Gastrocnemius medialis (tissue), 4 donors: ENCODE measurements around the gene ADIPOR1. TPM values are rescaled to one million over a fixed set of nuclear protein-coding genes. Genes with fewer than 3 reads are reported as not detected.

Source experiments
- ATAC-seq, 2 donors: fragments of 150-250 bp; one replicate each; pipeline ENCODE4 v1.9.1; 2016
- DNase-seq, 2 donors: peaks; one replicate each; pipeline ENCODE4 v3.0.0-alpha.2; 2019
- H3K27ac ChIP-seq, 4 donors: fragments of 200-600 bp; sonication (generic); 1 replicate in 1 of 4; 2 replicates in 3 of 4; pipeline ENCODE4 v1.5.1; 2016 to 2018; ENCODE audit warnings: mild to moderate bottlenecking in 2 of 4, moderate library complexity in 1 of 4
- H3K27me3 ChIP-seq, 3 donors: fragments of 200-600 bp; sonication (generic) in 2 of 3; 1 replicate in 1 of 3; 2 replicates in 2 of 3; pipeline versions ENCODE4 v1.5.1 to v1.6.0; 2016 to 2019; ENCODE audit warnings: mild to moderate bottlenecking in 1 of 3, moderate library complexity in 1 of 3
- H3K36me3 ChIP-seq, 2 donors: fragments of 200-600 bp; sonication (generic) in 1 of 2; one replicate each; pipeline ENCODE4 v1.5.1; 2017 to 2018
- H3K4me1 ChIP-seq, 2 donors: fragments of 200-600 bp; sonication (generic) in 1 of 2; one replicate each; pipeline ENCODE4 v1.5.1; 2016 to 2017; ENCODE audit warnings: mild to moderate bottlenecking in 2 of 2
- H3K4me3 ChIP-seq, 4 donors: fragments of 200-600 bp; sonication (generic) in 3 of 4; 1 replicate in 1 of 4; 2 replicates in 3 of 4; pipeline ENCODE4 v1.5.1; 2016 to 2019; ENCODE audit warnings: mild to moderate bottlenecking in 2 of 4
- H3K9me3 ChIP-seq, 3 donors: fragments of 200-600 bp; sonication (generic) in 2 of 3; 1 replicate in 1 of 3; 2 replicates in 2 of 3; pipeline ENCODE4 v1.5.1; 2016 to 2019
- CTCF ChIP-seq, 5 experiments: fragments of 450-650 bp in 3 of 5; fragments of 200-600 bp in 2 of 5; sonication (generic) in 2 of 5; IDR thresholded peaks in 4 of 5; conservative IDR thresholded peaks in 1 of 5; 1 replicate in 4 of 5; 2 replicates in 1 of 5; pipeline ENCODE4 v1.5.1; 2016 to 2019; ENCODE audit warnings: antibody characterized with exemption in 5 of 5, mild to moderate bottlenecking in 3 of 5, moderate library complexity in 3 of 5
- POLR2A ChIP-seq, 2 donors: fragments of 450-650 bp; IDR thresholded peaks; one replicate each; pipeline ENCODE4 v1.6.1; 2017; ENCODE audit warnings: antibody characterized with exemption in 2 of 2, mild to moderate bottlenecking in 2 of 2, moderate library complexity in 2 of 2
- in situ Hi-C, 4 donors: fragments of 200-750 bp; cut with MboI; loops; one replicate each; pipeline versions ENCODE4 v1.15.0 to v1.8.0; 2017; ENCODE audit warnings: low sequenced_read_pairs in 4 of 4
- intact Hi-C: fragments of 100-400 bp; cut with DNase I; formaldehyde crosslinking; loops from one replicate; pipeline ENCODE4 v1.15.1; 2023; ENCODE audit warnings: low total_unique reads
- total RNA-seq, 4 donors: library from RNA; depleted of rRNA; stranded (reverse); fragments of >200 nt; gene quantifications; one replicate each; pipeline versions ENCODE4 v1.1.0 to v1.2.3, GENCODE V29; 2016

The ADIPOR1 gene
- total RNA-seq, 4 donors from 2014 or later: 103 to 133 (median 119) TPM

GRCh38 chr1:202982715-202983430 lies 24.8 kb upstream of the ADIPOR1 start:
- no peaks in the 10 kb centered on the region for H3K9me3 ChIP-seq
- ATAC-seq: no peak
- no peak for DNase-seq
- in situ Hi-C loops (loop anchor here in 2 of 4 donors (25.0 kb wide), 1 partner anchor 221 kb away; no protein-coding TSS in a partner anchor), intact Hi-C loops (no loop called here)
- no peaks in the 10 kb centered on the region for H3K4me1 ChIP-seq
- H3K27ac ChIP-seq: no peak overlapping the region
- no peaks in the 10 kb centered on the region for H3K27me3 ChIP-seq
- no peak overlapping the region for H3K4me3 ChIP-seq
- H3K36me3 ChIP-seq: no peaks in the 10 kb centered on the region
- no peak for TF ChIP-seq CTCF (IDR thresholded peaks at IDR 0.05 in 4 of 5, conservative IDR thresholded peaks at IDR 0.05 in 1 of 5)
- TF ChIP-seq POLR2A (IDR thresholded peaks at IDR 0.05): no peak

GRCh38 chr1:202981939-202982338 lies 23.8 kb upstream of the ADIPOR1 start:
- Histone ChIP-seq H3K27me3 (no peaks in the 10 kb centered on the region), H3K9me3 (no peaks in the 10 kb centered on the region), H3K4me1 (no peaks in the 10 kb centered on the region), H3K27ac (no peak overlapping the region), H3K4me3 (no peak overlapping the region), H3K36me3 (no peaks in the 10 kb centered on the region)
- no peak for TF ChIP-seq POLR2A (IDR thresholded peaks at IDR 0.05)
- in situ Hi-C loops: loop anchor here in 2 of 4 donors (25.0 kb wide), 1 partner anchor 220 kb away; no protein-coding TSS in a partner anchor
- DNase-seq (no peak), ATAC-seq (no peak)
- intact Hi-C loops: no loop called here

- DNase-seq (no peak), ATAC-seq (no peak)
- no peak overlapping the region for H3K27ac ChIP-seq
- H3K4me3 ChIP-seq: no peak overlapping the region
- in situ Hi-C loops (loop anchor here in 2 of 4 donors (25.0 kb wide), 1 partner anchor 217 kb away; no protein-coding TSS in a partner anchor), intact Hi-C loops (no loop called here)
- H3K9me3 ChIP-seq: no peaks in the 10 kb centered on the region
- TF ChIP-seq CTCF (IDR thresholded peaks at IDR 0.05 in 4 of 5, conservative IDR thresholded peaks at IDR 0.05 in 1 of 5): no peak
- no peak for TF ChIP-seq POLR2A (IDR thresholded peaks at IDR 0.05)
- H3K4me1 ChIP-seq: no peaks in the 10 kb centered on the region
- no peaks in the 10 kb centered on the region for H3K36me3 ChIP-seq
- no peaks in the 10 kb centered on the region for H3K27me3 ChIP-seq
These were observed 21.3 kb upstream of the ADIPOR1 start for GRCh38 chr1:202979459-202979858.

GRCh38 chr1:202976633-202977032 lies 18.5 kb upstream of the ADIPOR1 start:
- in situ Hi-C loops (loop anchor here in 2 of 4 donors (25.0 kb wide), 1 partner anchor 214 kb away; no protein-coding TSS in a partner anchor), intact Hi-C loops (no loop called here)
- TF ChIP-seq CTCF (IDR thresholded peaks at IDR 0.05 in 4 of 5, conservative IDR thresholded peaks at IDR 0.05 in 1 of 5): no peak
- no peak for TF ChIP-seq POLR2A (IDR thresholded peaks at IDR 0.05)
- H3K27ac ChIP-seq: no peak overlapping the region
- H3K36me3 ChIP-seq: no peaks in the 10 kb centered on the region
- H3K9me3 ChIP-seq: no peaks in the 10 kb centered on the region
- no peaks in the 10 kb centered on the region for H3K4me1 ChIP-seq
- DNase-seq: no peak
- ATAC-seq: no peak
- no peaks in the 10 kb centered on the region for H3K27me3 ChIP-seq
- no peak overlapping the region for H3K4me3 ChIP-seq

GRCh38 chr1:202974856-202975255 lies 16.7 kb upstream of the ADIPOR1 start:
- no peaks in the 10 kb centered on the region for H3K36me3 ChIP-seq
- H3K27me3 ChIP-seq: no peaks in the 10 kb centered on the region
- DNase-seq (no peak), ATAC-seq (no peak)
- in situ Hi-C loops: loop anchor here in 2 of 4 donors (25.0 kb wide), 1 partner anchor 213 kb away; no protein-coding TSS in a partner anchor
- intact Hi-C loops: no loop called here
- no peak overlapping the region for H3K4me3 ChIP-seq
- H3K9me3 ChIP-seq: no peaks in the 10 kb centered on the region
- TF ChIP-seq POLR2A (IDR thresholded peaks at IDR 0.05) (no peak), CTCF (IDR thresholded peaks at IDR 0.05 in 4 of 5, conservative IDR thresholded peaks at IDR 0.05 in 1 of 5) (no peak)
- H3K27ac ChIP-seq: no peak overlapping the region
- no peaks in the 10 kb centered on the region for H3K4me1 ChIP-seq
